Kidney tubule cell (primary cell): ENCODE results near the gene STAC2.
A peak's percentile ranks its signal among the peaks of the same experiment; 100 is the strongest.
"Not testable (repeated sequence)": the region's sequence is repeated elsewhere in the genome, so short reads cannot be mapped to it uniquely, and the experiment has no call there.

Source experiments
- DNase-seq: peaks from one replicate; pipeline ENCODE4 v3.0.0-alpha.2; 2018; ENCODE audit warnings: low spot score

Gene STAC2

GRCh38 chr17:39225308-39225958 lies at the start of gene STAC2:
Gene STAC2, minus strand, starts transcription at chr17:39225945. Its CDS starts 443 bp downstream, at chr17:39225502.
- no peak for DNase-seq

GRCh38 chr17:39271546-39271945 lies 45.8 kb upstream of the STAC2 start:
- DNase-seq, result no peak

GRCh38 chr17:39270923-39271322 lies 45.2 kb upstream of the STAC2 start:
- DNase-seq, result peak; percentile 18

- DNase-seq, result no peak
Observed at GRCh38 chr17:39264119-39264518, 38.4 kb upstream of the STAC2 start.

GRCh38 chr17:39261286-39261685 lies 35.5 kb upstream of the STAC2 start:
- no peak for DNase-seq

GRCh38 chr17:39252788-39253460 lies 27.2 kb upstream of the STAC2 start:
- no peak for DNase-seq

GRCh38 chr17:39251997-39252396 lies 26.3 kb upstream of the STAC2 start:
- no peak for DNase-seq

- DNase-seq, result not testable (repeated sequence)
Observed at GRCh38 chr17:39250076-39250475, 24.3 kb upstream of the STAC2 start.

GRCh38 chr17:39246274-39246673 lies 20.5 kb upstream of the STAC2 start:
- no peak for DNase-seq

- peak; percentile 83 for DNase-seq
Observed at GRCh38 chr17:39244600-39245570, 19.1 kb upstream of the STAC2 start.

GRCh38 chr17:39244016-39244599 lies 18.4 kb upstream of the STAC2 start:
- no peak for DNase-seq

GRCh38 chr17:39243155-39243554 lies 17.4 kb upstream of the STAC2 start:
- DNase-seq, result no peak

- DNase-seq, result no peak
Observed at GRCh38 chr17:39240631-39241030, 14.9 kb upstream of the STAC2 start.

GRCh38 chr17:39239640-39240314 lies 14.0 kb upstream of the STAC2 start:
- DNase-seq, result peak; percentile 49

- peak; percentile 87 for DNase-seq
Observed at GRCh38 chr17:39238311-39238972, 12.7 kb upstream of the STAC2 start.

- DNase-seq, result no peak
Observed at GRCh38 chr17:39237586-39237985, 11.8 kb upstream of the STAC2 start.

GRCh38 chr17:39236981-39237441 lies 11.3 kb upstream of the STAC2 start:
- DNase-seq, result no peak

- DNase-seq, result no peak
Observed at GRCh38 chr17:39236450-39236927, 10.7 kb upstream of the STAC2 start.

GRCh38 chr17:39235555-39236449 lies 10.1 kb upstream of the STAC2 start:
- DNase-seq, result peak; percentile 71
